ENCODE results near the gene RAB25.
A peak's percentile ranks its signal among the peaks of the same experiment; 100 is the strongest.
"Not testable (repeated sequence)": the region's sequence is repeated elsewhere in the genome, so short reads cannot be mapped to it uniquely, and the experiment has no call there.

Gene RAB25

GRCh38 chr1:156060937-156061636 is at the start of gene RAB25:
TSS of gene RAB25 (plus strand) at chr1:156061160. CDS start at chr1:156061401, 241 bp downstream.
- no peak for DNase-seq (ENCODE audit: low read depth in 2 of 2)

- no peak for DNase-seq (ENCODE audit: low read depth in 2 of 2)
These were observed 48.7 kb upstream of the RAB25 start for GRCh38 chr1:156012051-156012817.

DNA sequence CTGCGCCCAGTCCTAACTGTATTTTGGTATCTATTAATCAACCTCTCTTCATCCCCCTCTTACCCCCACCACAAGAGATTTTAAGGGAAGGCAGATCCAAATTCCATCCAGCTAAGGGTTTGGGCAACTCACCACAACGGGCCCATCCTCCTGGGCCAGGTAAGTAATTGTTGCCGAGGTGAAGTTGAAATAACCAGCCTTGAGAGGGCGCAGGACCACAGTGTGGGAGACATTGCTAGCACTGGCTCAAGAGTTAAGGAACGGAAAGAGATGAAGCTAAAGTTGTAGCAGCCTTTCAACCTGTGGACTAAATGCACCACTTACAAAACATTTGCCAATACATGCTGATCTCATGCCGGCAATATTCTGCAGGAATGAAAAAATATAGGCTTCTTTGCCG is 46.1 kb upstream of the RAB25 start:
- DNase-seq (ENCODE audit: low read depth in 2 of 2): no peak

- no peak for DNase-seq (ENCODE audit: low read depth in 2 of 2)
These were observed 41.0 kb upstream of the RAB25 start for GRCh38 chr1:156019946-156020292.

GRCh38 chr1:156020293-156021092 is 40.5 kb upstream of the RAB25 start, which contains the start of gene SSR2:
TSS of gene SSR2 (minus strand) at chr1:156020951. CDS start at chr1:156020167, 784 bp downstream.
- peak; percentile 62 to 67 for DNase-seq (ENCODE audit: low read depth in 2 of 2)

DNA sequence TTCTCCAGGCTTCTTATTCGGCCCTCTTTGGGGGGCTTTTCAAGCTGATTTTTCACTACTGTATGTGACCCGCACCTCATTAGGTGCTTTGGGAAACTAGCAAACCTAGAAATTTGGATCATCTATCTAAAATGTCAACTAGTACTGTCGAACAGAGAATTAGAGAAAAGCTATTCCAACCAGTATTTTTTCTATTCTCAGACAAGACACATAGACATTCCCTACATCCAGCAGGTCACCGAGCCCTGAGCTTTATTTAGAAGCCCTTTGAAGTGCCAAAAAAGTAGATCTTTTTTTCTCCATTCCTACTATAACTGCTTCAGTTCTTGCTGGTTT is 39.9 kb upstream of the RAB25 start:
- no peak for DNase-seq (ENCODE audit: low read depth in 2 of 2)

- no peak for DNase-seq (ENCODE audit: low read depth in 2 of 2)
These were observed 39.0 kb upstream of the RAB25 start for GRCh38 chr1:156021954-156022353.

- no peak for DNase-seq (ENCODE audit: low read depth in 2 of 2)
These were observed 36.2 kb upstream of the RAB25 start for GRCh38 chr1:156024801-156025200.

- no peak for DNase-seq (ENCODE audit: low read depth in 2 of 2)
These were observed 35.1 kb upstream of the RAB25 start for GRCh38 chr1:156025876-156026275.

GRCh38 chr1:156026588-156026987 is 34.4 kb upstream of the RAB25 start:
- DNase-seq (ENCODE audit: low read depth in 2 of 2): no peak

DNA sequence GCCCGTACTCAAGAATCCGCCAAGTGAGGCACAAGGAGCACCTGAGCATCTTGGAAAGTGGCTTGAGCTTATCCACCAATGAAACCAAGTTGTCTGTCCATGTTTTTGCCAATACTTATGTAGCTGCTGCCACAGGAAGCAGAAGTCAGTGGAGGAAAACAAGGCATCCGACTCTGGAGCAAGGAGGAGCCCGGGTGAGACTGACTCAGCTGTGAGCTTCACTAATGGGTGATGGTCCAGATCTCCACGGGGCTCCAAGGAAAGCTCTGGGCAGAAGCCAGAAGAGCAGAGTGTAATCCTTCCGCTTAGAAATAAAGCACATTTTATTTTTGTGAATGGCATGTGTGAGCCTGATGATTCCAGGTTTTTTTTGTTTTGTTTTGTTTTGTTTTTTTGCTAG is 27.9 kb upstream of the RAB25 start:
- DNase-seq (ENCODE audit: low read depth in 2 of 2): no peak

- DNase-seq (ENCODE audit: low read depth in 2 of 2): not testable (repeated sequence)
These were observed 26.0 kb upstream of the RAB25 start for GRCh38 chr1:156034991-156035390.

GRCh38 chr1:156042828-156043227 is 18.1 kb upstream of the RAB25 start:
- no peak for DNase-seq (ENCODE audit: low read depth in 2 of 2)

- no peak for DNase-seq (ENCODE audit: low read depth in 2 of 2)
These were observed 15.9 kb upstream of the RAB25 start for GRCh38 chr1:156045076-156045475.

GRCh38 chr1:156048663-156049258 is 12.2 kb upstream of the RAB25 start:
- no peak for DNase-seq (ENCODE audit: low read depth in 2 of 2)

DNA sequence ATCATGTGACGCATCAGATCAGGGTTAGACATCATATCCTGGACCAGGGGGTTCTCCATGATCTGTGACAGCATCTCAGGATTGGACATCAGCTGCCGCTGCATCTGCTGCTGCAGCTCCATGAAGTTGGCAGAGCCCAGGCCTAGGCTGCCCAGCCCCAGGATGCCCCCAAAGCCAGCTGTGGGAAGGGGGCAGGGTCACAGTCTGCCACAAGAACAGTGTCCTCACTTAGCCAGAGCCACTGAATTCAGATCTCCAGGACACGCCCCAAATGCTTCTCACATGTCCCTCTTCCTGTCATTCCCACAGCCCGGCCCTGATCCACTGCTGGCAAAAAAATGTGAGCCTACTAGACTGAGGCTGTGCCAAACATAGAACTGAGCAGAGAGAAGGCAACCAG is 10.6 kb upstream of the RAB25 start:
- DNase-seq (ENCODE audit: low read depth in 2 of 2): no peak

DNA sequence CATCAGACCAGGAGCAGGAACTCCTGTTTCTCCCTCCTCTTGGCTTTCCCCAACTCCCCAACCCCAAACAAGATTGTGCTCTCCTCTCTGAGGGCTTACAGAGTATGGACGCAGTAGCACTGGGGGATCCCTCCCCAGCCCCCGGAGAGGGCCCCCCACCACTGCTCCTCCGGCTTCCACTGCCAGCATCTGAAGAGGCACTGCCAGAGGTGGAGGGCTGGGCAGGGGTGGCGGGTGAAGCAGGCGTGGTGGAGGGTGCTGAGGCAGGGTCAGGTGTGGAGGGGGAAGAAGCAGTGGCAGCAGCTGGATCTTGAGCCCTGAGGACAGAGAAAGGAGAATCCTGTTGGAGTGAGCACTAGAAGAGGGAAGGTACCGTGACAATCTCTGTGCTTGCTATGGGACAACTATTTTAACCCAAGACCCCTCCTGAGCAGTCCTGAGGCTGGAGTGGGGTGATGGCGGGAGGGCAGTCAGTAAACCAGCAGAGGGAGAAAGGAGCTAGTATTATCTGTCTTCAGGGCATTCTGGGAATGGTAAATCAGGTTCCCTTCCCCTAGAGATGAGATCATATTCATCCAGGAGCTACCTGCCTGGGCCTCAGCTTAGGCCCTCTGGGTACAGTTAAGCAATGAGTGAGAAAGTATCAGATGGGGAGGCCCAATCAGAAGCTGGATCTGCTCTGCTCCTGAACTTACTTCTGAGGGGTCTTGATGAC is 9.8 kb upstream of the RAB25 start:
- DNase-seq (ENCODE audit: low read depth in 2 of 2): no peak

- DNase-seq (ENCODE audit: low read depth in 2 of 2): no peak
These were observed 7.8 kb upstream of the RAB25 start for GRCh38 chr1:156052862-156053767.

GRCh38 chr1:156053768-156054499 is 7.0 kb upstream of the RAB25 start, which contains the start of gene UBQLN4:
TSS of gene UBQLN4 (minus strand) at chr1:156053798. CDS start at chr1:156053701, 97 bp downstream.
- peak; percentile 56 to 60 for DNase-seq (ENCODE audit: low read depth in 2 of 2)

Data from fibroblast of skin of left biceps (primary cell).